AG04449 (cell line): ENCODE measurements around the gene GATC.
"Not testable (repeated sequence)": the region's sequence is repeated elsewhere in the genome, so short reads cannot be mapped to it uniquely, and the experiment has no call there.

Experiments used
- CTCF ChIA-PET: fragments of 350-600 bp; formaldehyde crosslinking; extraction: SDS; loops from one replicate; lab custom pipeline; 2021; ENCODE audit warnings: antibody characterized with exemption; lab: Yijun Ruan, JAX
- POLR2A ChIA-PET: fragments of 400-600, 350-600 bp; formaldehyde crosslinking; extraction: SDS; loops from one replicate; lab custom pipeline; 2020; ENCODE audit warnings: antibody characterized with exemption, inconsistent platforms; lab: Yijun Ruan, JAX
- DNase-seq: peaks from one replicate; pipeline ENCODE4 v3.0.0-alpha.2; 2010; ENCODE audit warnings: low read depth, low spot score
- H3K4me3 ChIP-seq: 2 replicates; pipeline ENCODE4 v1.5.1; 2011; ENCODE audit warnings: low read depth, mild to moderate bottlenecking, control low read depth, low read length
- CTCF ChIP-seq: IDR thresholded peaks from one replicate; pipeline ENCODE4 v1.5.1; 2011; ENCODE audit warnings: mild to moderate bottlenecking, moderate library complexity, low read length, control low read depth, inconsistent platforms; ENCODE audit not compliant: insufficient read depth; ENCODE audit errors: missing control alignments

GATC gene

GRCh38 chr12:120439646-120440247 is 6.5 kb upstream of the GATC start:
- peak; percentile 58 for TF ChIP-seq CTCF
- POLR2A ChIA-PET, result no interaction called here
- no peak for DNase-seq
- CTCF ChIA-PET, result interaction anchor here (0.7 to 2.3 kb wide), 15 partner anchors 9 to 210 kb away, joined by 3 to 14 read pairs (median 4); partner anchors contain the start of genes POP5, SIRT4 and SRSF9
- 0 out of 2 replicates have a peak overlapping the region, but pooled peaks have one; percentile 16 for H3K4me3 ChIP-seq

GRCh38 chr12:120444676-120445075 is 1.6 kb upstream of the GATC start:
- CTCF ChIA-PET, result interaction anchor here (1.0 to 19.2 kb wide), 4 partner anchors 12 to 22 kb away, joined by 4 to 242 read pairs (median 15); partner anchors contain the start of gene SRSF9
- no peak for DNase-seq
- POLR2A ChIA-PET, result interaction anchor here (1.4 kb wide), 1 partner anchor 24 kb away, joined by 4 read pairs; no protein-coding TSS in a partner anchor
- no peak for TF ChIP-seq CTCF
- H3K4me3 ChIP-seq, result no peak overlapping the region; the same call in 1 of the 2 replicates

GRCh38 chr12:120446844-120447178 is 567 bp downstream of the GATC start:
- DNase-seq, result not testable (repeated sequence)
- POLR2A ChIA-PET, result interaction anchor here (0.8 kb wide), 1 partner anchor 11 kb away, joined by 3 read pairs; no protein-coding TSS in a partner anchor
- H3K4me3 ChIP-seq, result peak overlapping the region; percentile 100
- CTCF ChIA-PET, result interaction anchor here (0.8 to 19.2 kb wide), 4 partner anchors 11 to 145 kb away, joined by 4 to 242 read pairs (median 10); partner anchors contain the start of genes SIRT4 and SRSF9

- no peak for TF ChIP-seq CTCF
- ChIA-PET POLR2A (no interaction called here), CTCF (interaction anchor here (0.7 to 19.2 kb wide), 5 partner anchors 8 to 123 kb away, joined by 3 to 242 read pairs (median 6); partner anchors contain the start of gene SRSF9)
- H3K4me3 ChIP-seq, result no peak overlapping the region
- DNase-seq, result no peak
These were observed 1.7 kb downstream of the GATC start for GRCh38 chr12:120447992-120448391.

GRCh38 chr12:120452524-120452923 is 6.3 kb downstream of the GATC start:
- CTCF ChIA-PET, result interaction anchor here (1.6 to 19.2 kb wide), 4 partner anchors 14 to 99 kb away, joined by 4 to 242 read pairs (median 5); partner anchors contain the start of gene SRSF9
- POLR2A ChIA-PET, H3K4me3 ChIP-seq, DNase-seq: not testable (repeated sequence)

- TF ChIP-seq CTCF, result no peak
- CTCF ChIA-PET, result interaction anchor here (0.5 to 19.2 kb wide), 5 partner anchors 13 to 100 kb away, joined by 3 to 242 read pairs (median 4); partner anchors contain the start of gene SRSF9
- no peak overlapping the region for H3K4me3 ChIP-seq
- DNase-seq, result no peak
- POLR2A ChIA-PET, result no interaction called here
These were observed 7.0 kb downstream of the GATC start for GRCh38 chr12:120453060-120453750.

GRCh38 chr12:120453977-120454376 is 7.7 kb downstream of the GATC start:
- POLR2A ChIA-PET, result no interaction called here
- no peak for DNase-seq
- peak; percentile 26 for TF ChIP-seq CTCF
- no peak overlapping the region for H3K4me3 ChIP-seq
- CTCF ChIA-PET, result interaction anchor here (0.5 to 19.2 kb wide), 3 partner anchors 12 to 101 kb away, joined by 3 to 242 read pairs (median 4); partner anchors contain the start of gene SRSF9
